ENCODE measurements around the gene TDRD12. TPM values are rescaled to one million over a fixed set of nuclear protein-coding genes. Genes with fewer than 3 reads are reported as not detected.
"Not testable (repeated sequence)": the region's sequence is repeated elsewhere in the genome, so short reads cannot be mapped to it uniquely, and the experiment has no call there.

Gene TDRD12
- total RNA-seq, 4 donors from 2014 or later = 0.42 to 4.7 (median 2.4) TPM

DNA sequence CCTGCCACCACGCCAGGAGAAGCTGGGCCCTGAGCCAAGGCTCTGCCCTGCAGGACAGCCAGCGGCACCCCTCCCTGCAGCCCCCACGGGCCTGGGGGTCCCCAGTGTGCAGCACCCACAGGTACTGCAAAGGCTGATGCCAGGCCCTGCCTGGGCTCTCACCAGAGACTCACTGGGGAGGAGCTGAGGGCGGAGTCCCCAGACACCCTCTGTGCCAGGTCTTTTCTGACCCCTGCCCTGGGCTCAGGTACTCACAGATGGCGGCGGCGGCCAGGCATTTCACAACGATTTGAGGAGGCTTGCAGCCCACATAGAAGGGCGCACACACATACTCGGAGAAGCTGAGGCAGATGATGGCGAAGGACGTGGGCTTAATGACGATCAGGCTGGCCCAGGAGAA, 144.3 kb downstream of the TDRD12 start:
- DNase-seq (ENCODE audit: low spot score in 2 of 2) = no peak
- 86% methylated on average over 13 of the region's 13 CpGs for WGBS
- H3K4me1 ChIP-seq = no peaks in the 10 kb centered on the region
- no peak overlapping the region for H3K4me3 ChIP-seq
- no peaks in the 10 kb centered on the region for H3K36me3 ChIP-seq
- H3K27ac ChIP-seq = no peak overlapping the region
- no peaks in the 10 kb centered on the region for H3K27me3 ChIP-seq
- H3K9me3 ChIP-seq = no peaks in the 10 kb centered on the region
- TF ChIP-seq EP300 (IDR thresholded peaks at IDR 0.05) (no peak), POLR2A (IDR thresholded peaks at IDR 0.05) (no peak), POLR2AphosphoS5 (IDR thresholded peaks at IDR 0.05) (no peak)
- TF ChIP-seq, protein P1, sequence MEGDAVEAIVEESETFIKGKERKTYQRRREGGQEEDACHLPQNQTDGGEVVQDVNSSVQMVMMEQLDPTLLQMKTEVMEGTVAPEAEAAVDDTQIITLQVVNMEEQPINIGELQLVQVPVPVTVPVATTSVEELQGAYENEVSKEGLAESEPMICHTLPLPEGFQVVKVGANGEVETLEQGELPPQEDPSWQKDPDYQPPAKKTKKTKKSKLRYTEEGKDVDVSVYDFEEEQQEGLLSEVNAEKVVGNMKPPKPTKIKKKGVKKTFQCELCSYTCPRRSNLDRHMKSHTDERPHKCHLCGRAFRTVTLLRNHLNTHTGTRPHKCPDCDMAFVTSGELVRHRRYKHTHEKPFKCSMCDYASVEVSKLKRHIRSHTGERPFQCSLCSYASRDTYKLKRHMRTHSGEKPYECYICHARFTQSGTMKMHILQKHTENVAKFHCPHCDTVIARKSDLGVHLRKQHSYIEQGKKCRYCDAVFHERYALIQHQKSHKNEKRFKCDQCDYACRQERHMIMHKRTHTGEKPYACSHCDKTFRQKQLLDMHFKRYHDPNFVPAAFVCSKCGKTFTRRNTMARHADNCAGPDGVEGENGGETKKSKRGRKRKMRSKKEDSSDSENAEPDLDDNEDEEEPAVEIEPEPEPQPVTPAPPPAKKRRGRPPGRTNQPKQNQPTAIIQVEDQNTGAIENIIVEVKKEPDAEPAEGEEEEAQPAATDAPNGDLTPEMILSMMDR (IDR thresholded peaks at IDR 0.05) = no peak

DNA sequence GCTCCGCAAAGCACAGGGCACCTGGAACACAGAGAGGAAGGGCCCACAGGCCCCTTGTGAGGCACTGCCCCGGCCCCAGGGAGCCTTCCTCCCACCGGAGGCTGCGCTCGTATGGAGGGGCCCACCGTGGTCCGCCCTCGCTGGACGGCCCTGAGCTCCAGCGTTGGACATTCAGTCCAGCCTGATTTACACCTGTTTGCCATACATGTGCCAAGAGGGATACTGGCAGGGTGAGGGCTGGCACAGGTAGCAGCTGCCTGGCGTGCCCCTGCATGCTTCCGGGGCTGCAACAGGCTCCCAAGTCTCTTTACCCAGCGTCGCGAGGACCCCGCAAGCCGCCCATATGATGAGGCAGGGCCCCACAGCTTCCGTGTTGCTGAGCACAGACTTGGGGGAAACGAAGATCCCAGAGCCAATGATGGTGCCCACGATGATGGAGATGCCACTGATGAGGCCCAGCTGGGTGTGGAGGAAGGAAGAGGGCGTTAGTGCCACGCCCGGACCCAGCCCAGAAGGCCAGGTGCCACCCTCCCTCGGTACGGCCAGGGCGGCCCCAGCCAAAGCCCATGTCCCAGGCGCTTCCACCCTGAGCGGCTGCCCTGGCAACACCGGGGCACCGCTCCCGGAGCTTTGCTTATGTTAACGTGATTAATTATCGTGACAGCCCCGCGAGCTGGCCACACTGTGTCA, 144.9 kb downstream of the TDRD12 start:
- DNase-seq (ENCODE audit: low spot score in 2 of 2) = no peak
- WGBS = 84% methylated on average over 26 of the region's 35 CpGs
- no peak for TF ChIP-seq POLR2AphosphoS5 (IDR thresholded peaks at IDR 0.05)
- TF ChIP-seq, protein P1 (IDR thresholded peaks at IDR 0.05) = no peak
- no peak for TF ChIP-seq POLR2A (IDR thresholded peaks at IDR 0.05)
- no peak for TF ChIP-seq EP300 (IDR thresholded peaks at IDR 0.05)
- no peak overlapping the region for H3K27ac ChIP-seq
- no peaks in the 10 kb centered on the region for H3K36me3 ChIP-seq
- no peaks in the 10 kb centered on the region for H3K27me3 ChIP-seq
- H3K4me1 ChIP-seq = no peaks in the 10 kb centered on the region
- H3K4me3 ChIP-seq = no peak overlapping the region
- no peaks in the 10 kb centered on the region for H3K9me3 ChIP-seq

DNA sequence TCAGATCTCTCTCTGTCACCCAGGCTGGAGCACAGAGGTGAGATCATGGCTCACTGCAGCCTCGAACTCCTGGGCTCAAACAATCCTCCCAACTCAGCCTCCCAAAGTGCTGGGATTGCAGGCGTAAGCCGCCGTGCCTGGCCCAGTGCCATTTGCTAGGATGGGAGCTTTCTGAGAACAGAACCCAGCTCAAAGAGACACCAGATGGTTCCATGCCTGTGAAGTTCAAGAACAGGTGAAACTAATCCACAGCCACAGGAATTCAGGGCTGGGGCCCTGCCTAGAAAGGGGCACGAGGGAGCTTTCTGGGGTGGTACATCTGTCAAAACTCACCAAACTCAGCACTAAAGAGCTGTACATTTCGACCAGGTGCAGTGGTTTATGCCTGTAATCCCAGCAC, 145.8 kb downstream of the TDRD12 start:
- no peak overlapping the region for H3K4me3 ChIP-seq
- no peak for TF ChIP-seq POLR2AphosphoS5 (IDR thresholded peaks at IDR 0.05)
- TF ChIP-seq POLR2A (IDR thresholded peaks at IDR 0.05) = no peak
- H3K27me3 ChIP-seq = no peaks in the 10 kb centered on the region
- no peak for DNase-seq (ENCODE audit: low spot score in 2 of 2)
- H3K9me3 ChIP-seq = no peaks in the 10 kb centered on the region
- no peaks in the 10 kb centered on the region for H3K4me1 ChIP-seq
- H3K36me3 ChIP-seq = no peaks in the 10 kb centered on the region
- no peak overlapping the region for H3K27ac ChIP-seq
- WGBS = 72% methylated on average over 5 of the region's 6 CpGs

DNA sequence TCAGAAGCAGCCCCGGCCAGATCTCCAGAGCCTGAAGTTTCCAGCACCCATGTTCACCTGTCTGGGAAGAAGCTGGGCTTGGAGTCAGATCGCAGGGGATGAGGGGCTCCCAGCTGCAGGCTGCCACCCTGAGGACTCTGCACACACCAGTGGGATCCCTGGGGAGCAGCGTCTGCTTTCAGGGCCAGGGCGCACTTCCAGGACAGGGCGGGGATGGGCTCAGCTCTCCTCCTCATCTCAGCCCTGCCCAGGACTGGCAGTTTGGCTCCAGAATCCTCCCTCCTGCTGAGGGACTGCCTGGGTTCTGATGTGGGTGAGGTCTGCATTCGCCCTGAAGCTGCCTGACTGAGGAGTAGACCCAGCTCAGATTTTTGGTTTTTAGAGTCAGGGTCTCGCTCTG, 146.5 kb downstream of the TDRD12 start:
- WGBS = 79% methylated on average over 4 of the region's 7 CpGs
- Histone ChIP-seq H3K4me1 (no peaks in the 10 kb centered on the region), H3K36me3 (no peaks in the 10 kb centered on the region), H3K27ac (no peak overlapping the region), H3K4me3 (no peak overlapping the region), H3K27me3 (no peaks in the 10 kb centered on the region), H3K9me3 (no peaks in the 10 kb centered on the region)
- TF ChIP-seq POLR2A (IDR thresholded peaks at IDR 0.05) (no peak), POLR2AphosphoS5 (IDR thresholded peaks at IDR 0.05) (no peak), EP300 (IDR thresholded peaks at IDR 0.05) (no peak)
- TF ChIP-seq, protein P1 (IDR thresholded peaks at IDR 0.05) = no peak
- DNase-seq (ENCODE audit: low spot score in 2 of 2) = no peak

DNA sequence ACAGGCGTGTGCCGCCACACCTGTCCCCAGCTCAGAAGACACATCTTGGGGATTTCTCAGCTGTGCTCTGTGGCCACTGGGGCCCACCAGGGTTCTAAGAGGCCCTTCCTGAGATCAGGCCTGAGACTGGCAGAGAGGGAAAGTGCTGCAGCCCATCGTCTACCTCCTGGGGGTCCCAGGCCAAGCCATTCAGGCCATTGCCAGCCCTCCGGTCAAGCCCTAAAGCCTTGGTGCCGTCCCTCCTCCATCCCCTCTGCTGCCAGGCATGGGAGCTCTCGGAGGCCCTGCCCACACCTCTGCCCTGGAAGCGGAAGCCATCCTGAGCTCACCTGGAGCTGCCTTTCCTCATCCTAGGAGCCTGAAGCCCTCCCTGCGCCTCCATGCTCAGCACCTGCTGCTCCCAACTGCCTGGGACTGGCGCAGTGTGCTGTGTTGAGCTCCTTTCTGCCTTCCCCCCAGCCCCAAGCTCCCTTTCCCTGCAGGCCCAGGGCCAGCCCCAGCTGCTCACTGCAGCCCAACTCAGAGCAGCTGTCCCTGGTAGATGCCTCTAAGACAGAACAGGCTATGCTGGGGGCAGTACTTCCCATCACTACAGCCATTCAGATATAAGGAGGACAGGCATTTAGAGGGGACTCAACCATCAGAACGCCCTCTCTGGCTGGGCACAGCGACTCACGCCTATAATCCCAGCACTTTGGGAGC, 147.1 kb downstream of the TDRD12 start:
- H3K4me3 ChIP-seq = no peak overlapping the region
- no peaks in the 10 kb centered on the region for H3K27me3 ChIP-seq
- H3K36me3 ChIP-seq = no peaks in the 10 kb centered on the region
- no peaks in the 10 kb centered on the region for H3K9me3 ChIP-seq
- no peak for DNase-seq (ENCODE audit: low spot score in 2 of 2)
- no peak overlapping the region for H3K27ac ChIP-seq
- TF ChIP-seq POLR2A (IDR thresholded peaks at IDR 0.05) = no peak
- WGBS = 96% methylated on average over 4 of the region's 12 CpGs
- H3K4me1 ChIP-seq = no peaks in the 10 kb centered on the region

DNA sequence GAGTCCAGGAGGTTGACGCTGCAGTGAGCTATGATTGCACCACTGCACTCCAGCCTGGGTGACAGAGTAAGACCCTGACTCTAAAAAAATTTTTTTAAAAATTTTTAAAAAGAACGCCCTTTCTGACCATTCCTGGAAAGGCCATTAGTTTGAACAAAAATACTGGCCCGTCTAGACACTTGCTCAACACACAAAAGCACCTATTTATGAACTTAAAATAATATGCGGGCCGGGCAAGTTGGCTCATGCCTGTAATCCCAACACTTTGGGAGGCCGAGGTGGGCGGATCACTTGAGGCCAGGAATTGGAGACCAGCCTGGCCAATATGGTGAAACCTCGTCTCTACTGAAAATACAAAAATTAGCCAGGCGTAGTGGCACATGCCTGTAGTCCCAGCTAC, 147.9 kb downstream of the TDRD12 start:
- 78% methylated on average over 9 of the region's 9 CpGs for WGBS
- H3K36me3 ChIP-seq, H3K4me1 ChIP-seq, H3K4me3 ChIP-seq, H3K27me3 ChIP-seq, H3K27ac ChIP-seq, H3K9me3 ChIP-seq: not testable (repeated sequence)
- peak in 1 of 2 donors; percentile 41 for DNase-seq (ENCODE audit: low spot score in 2 of 2)
